Astrocyte of the spinal cord (primary cell): ENCODE data around the gene SP140.
A peak's percentile ranks its signal among the peaks of the same experiment; 100 is the strongest.

Experiments
- DNase-seq: peaks from one replicate; pipeline ENCODE4 v3.0.0; 2011; ENCODE audit warnings: low read depth, low spot score
- H3K4me3 ChIP-seq: 2 replicates; pipeline ENCODE4 v1.5.1; 2011; ENCODE audit warnings: low read depth, mild to moderate bottlenecking, low read length, moderate library complexity
- CTCF ChIP-seq: IDR thresholded peaks from 2 replicates; pipeline ENCODE4 v1.5.1; 2012; ENCODE audit warnings: low read depth, mild to moderate bottlenecking, low read length, inconsistent platforms
- in situ Hi-C: cut with HindIII; loops from 2 replicates; pipeline ENCODE4 v1.10.0; 2017; ENCODE audit warnings: low sequenced_read_pairs

The SP140 gene

GRCh38 chr2:230343747-230344146 lies 118.2 kb downstream of the SP140 start:
- TF ChIP-seq CTCF = no peak
- in situ Hi-C loops = no loop called here
- no peak for DNase-seq
- no peak overlapping the region for H3K4me3 ChIP-seq

DNA sequence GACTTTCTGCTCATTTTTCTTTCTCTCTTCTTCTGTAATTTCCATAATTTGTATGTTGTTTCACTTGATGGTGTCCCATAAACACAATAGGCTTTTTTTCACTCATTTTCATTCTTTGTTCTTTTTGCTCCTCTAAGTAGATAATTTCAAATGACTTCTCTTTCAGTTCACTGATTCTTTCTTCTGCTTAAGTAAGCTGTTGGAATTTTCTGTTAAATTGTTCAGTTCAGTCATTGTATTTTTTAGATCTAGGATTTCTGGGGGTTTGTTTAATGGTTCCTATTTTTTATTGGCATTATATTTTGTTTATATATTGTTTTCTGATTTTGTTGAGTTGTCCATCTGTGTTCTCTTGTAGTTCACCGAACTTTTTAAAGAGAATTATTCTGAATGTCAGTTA lies 120.9 kb downstream of the SP140 start:
- no peak for DNase-seq

GRCh38 chr2:230346921-230347533 lies 121.5 kb downstream of the SP140 start:
- no peak for DNase-seq
- in situ Hi-C loops = no loop called here
- no peak for TF ChIP-seq CTCF
- H3K4me3 ChIP-seq = no peak overlapping the region

More for the DNA sequence above, 120.9 kb downstream of the SP140 start:
- in situ Hi-C loops = no loop called here
- no peak for TF ChIP-seq CTCF
- H3K4me3 ChIP-seq = no peak overlapping the region

DNA sequence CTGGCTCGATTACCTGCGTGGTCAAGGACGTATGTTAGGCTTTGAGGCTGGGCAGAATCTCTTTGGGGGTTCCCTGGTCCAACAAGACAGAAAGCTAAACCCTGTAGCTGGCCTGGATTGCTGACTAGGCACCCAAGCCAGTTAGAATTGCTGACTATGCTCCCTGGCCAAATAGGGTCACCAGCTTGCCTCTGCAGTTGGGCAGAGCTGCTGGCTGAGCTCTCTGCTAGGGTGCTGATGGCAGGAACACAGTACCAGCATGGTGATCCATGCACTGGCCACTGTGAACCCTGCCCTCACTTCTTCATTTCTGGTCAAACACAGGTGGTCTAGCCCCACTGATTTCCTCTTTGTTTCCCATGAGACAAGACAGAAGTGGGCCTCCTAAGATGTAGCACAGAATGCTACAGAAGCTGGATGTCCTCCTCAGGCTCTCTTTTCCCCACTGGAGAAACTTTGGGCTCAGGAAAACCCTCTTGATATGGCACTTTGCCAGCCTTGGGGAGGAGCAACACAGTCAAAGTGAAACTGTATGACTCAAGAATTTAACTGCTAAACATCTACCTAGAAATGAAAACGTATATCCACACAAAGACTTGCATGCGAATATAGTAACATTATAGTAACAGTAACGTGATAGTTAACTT lies 122.2 kb downstream of the SP140 start:
- no peak for DNase-seq
- no peak for TF ChIP-seq CTCF

GRCh38 chr2:230348787-230349186 lies 123.3 kb downstream of the SP140 start:
- in situ Hi-C loops = no loop called here
- no peak for TF ChIP-seq CTCF
- DNase-seq = no peak

More for the DNA sequence above, 122.2 kb downstream of the SP140 start:
- in situ Hi-C loops = no loop called here
- no peak overlapping the region for H3K4me3 ChIP-seq

DNA sequence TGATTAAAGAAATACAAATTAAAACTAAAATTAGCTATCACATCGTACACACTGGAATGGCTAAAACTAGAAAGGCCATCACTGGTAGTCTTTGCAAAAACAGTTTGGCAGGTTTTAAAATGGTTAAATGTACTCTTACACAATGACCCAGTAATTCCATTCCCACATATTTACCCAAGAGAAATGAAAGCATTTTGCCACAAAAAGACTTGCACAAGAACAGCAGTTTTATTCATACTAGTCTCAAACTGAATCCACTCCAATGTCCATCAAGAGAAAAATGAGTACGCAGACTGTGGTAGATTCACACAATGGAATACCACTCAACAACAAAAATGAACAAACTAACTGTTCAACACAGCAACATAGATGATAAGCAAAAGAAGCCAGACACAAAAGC lies 130.5 kb downstream of the SP140 start:
- peak; percentile 34 for DNase-seq
- in situ Hi-C loops = no loop called here
- no peak overlapping the region for H3K4me3 ChIP-seq

More at GRCh38 chr2:230348787-230349186, 123.3 kb downstream of the SP140 start:
- no peak overlapping the region for H3K4me3 ChIP-seq

More for the DNA sequence above, 130.5 kb downstream of the SP140 start:
- TF ChIP-seq CTCF = no peak
